ENCODE measurements around the gene TSPAN5. TPM values are rescaled to one million over a fixed set of nuclear protein-coding genes. Genes with fewer than 3 reads are reported as not detected.

Gene TSPAN5
- total RNA-seq, 1 experiment from 2014 or later = 18.5 TPM

DNA sequence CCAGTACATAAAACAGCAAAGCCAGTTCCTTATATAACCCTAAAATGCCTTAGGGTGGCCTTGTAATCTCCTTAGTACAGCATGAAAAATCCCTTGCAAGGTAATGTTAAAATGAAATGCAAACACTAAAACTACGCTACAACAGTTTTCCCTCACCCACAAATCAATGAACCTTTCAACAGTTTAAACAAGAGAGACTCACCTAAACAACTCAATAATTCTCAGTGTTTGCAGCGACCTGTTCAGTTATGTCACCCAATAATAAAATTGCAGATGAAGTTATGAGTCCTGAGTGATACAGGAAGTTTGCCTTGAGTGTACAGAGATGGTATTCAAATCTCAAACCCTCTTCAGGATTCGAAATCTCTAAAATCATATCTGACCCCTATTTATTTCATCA, 25.3 kb downstream of the TSPAN5 start:
- no peak for TF ChIP-seq CTCF (IDR thresholded peaks at IDR 0.05; ENCODE audit: unreplicated experiment)
- BruUV-seq (replicated peaks) = no TSS peak
- intact Hi-C loops (cut with micrococcal nuclease) = no loop called here
- Mint-ChIP-seq H3K4me3 (ENCODE audit: unreplicated experiment) (no peak overlapping the region), H3K4me1 (ENCODE audit: insufficient read depth, unreplicated experiment) (peaks cover 1% of the 10 kb centered on the region), H3K36me3 (ENCODE audit: insufficient read depth, unreplicated experiment) (no peaks in the 10 kb centered on the region), H3K27ac (ENCODE audit: low read depth, unreplicated experiment) (no peak overlapping the region), H3K9me3 (ENCODE audit: unreplicated experiment) (no peaks in the 10 kb centered on the region), H3K27me3 (ENCODE audit: insufficient read depth, unreplicated experiment) (no peaks in the 10 kb centered on the region)
- DNase-seq (ENCODE audit: unreplicated experiment) = no peak
- POLR2A ChIA-PET = no interaction called here
- CTCF ChIA-PET = no interaction called here

GRCh38 chr4:98632258-98632657, 26.2 kb downstream of the TSPAN5 start:
- ChIA-PET CTCF (no interaction called here), POLR2A (no interaction called here)
- Mint-ChIP-seq H3K4me3 (ENCODE audit: unreplicated experiment) (no peak overlapping the region), H3K9me3 (ENCODE audit: unreplicated experiment) (no peaks in the 10 kb centered on the region), H3K36me3 (ENCODE audit: insufficient read depth, unreplicated experiment) (no peaks in the 10 kb centered on the region), H3K4me1 (ENCODE audit: insufficient read depth, unreplicated experiment) (peaks cover 10% of the 10 kb centered on the region), H3K27ac (ENCODE audit: low read depth, unreplicated experiment) (no peak overlapping the region), H3K27me3 (ENCODE audit: insufficient read depth, unreplicated experiment) (no peaks in the 10 kb centered on the region)
- TF ChIP-seq CTCF (IDR thresholded peaks at IDR 0.05; ENCODE audit: unreplicated experiment) = no peak
- intact Hi-C loops (cut with micrococcal nuclease) = no loop called here
- no peak for DNase-seq (ENCODE audit: unreplicated experiment)
- no TSS peak for BruUV-seq (replicated peaks)

DNA sequence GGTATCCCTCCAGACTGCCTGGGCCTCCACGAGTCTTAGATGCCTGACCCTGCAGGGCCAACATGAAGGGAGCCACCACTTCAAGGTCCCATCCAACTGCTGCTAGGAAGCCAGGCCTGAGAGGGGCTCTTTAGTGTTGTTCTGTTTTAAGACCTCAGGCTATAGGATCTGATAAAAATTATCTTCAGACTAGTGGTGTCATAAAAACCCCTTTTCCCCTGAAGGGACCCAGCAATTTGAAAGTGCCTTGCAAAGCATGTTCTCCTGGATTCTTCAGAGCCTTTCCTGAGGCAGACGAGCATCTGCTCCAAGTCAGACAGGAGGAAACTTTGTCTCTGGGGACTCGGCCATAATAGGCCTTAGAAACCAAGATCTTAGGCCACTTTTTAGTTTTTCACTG, 26.9 kb downstream of the TSPAN5 start:
- H3K27ac Mint-ChIP-seq (ENCODE audit: low read depth, unreplicated experiment) = no peak overlapping the region
- H3K4me3 Mint-ChIP-seq (ENCODE audit: unreplicated experiment) = no peak overlapping the region

DNA sequence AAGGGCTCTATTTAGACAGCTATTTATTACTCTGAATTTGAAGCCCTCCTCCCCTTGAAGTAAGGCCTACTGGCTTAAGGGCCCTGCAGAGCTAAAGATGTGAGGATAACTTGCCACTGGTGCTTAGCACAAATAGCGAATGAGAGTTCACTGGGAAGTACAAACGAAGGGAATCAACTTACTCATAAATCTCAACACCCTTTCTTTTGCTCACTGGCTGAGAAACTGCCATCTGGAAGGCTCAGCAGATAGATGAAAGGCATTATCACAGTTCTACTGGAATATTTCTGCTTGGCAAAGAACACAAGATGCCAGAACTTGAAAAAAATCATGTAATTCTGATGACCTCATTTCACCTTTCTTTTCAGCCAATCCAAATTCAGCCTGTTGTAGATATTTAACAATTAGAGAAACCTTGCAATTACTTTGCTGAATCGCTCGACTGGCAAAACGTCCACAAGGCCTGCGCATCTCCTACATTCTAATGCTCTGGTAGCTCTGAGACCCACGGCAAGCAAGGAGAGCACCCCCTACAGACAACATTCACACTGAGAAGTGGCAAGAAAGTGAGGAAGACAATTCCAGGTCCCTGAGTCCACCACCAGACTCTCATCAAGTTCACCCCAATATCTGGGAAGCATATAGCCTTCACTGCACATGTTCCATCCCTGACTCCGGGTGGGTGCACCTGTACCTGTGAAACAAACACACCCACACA, 27.5 kb downstream of the TSPAN5 start:
- DNase-seq (ENCODE audit: unreplicated experiment) = no peak
- Mint-ChIP-seq H3K27ac (ENCODE audit: low read depth, unreplicated experiment) (no peak overlapping the region), H3K4me3 (ENCODE audit: unreplicated experiment) (no peak overlapping the region), H3K36me3 (ENCODE audit: insufficient read depth, unreplicated experiment) (no peaks in the 10 kb centered on the region), H3K9me3 (ENCODE audit: unreplicated experiment) (no peaks in the 10 kb centered on the region), H3K4me1 (ENCODE audit: insufficient read depth, unreplicated experiment) (peaks cover 24% of the 10 kb centered on the region), H3K27me3 (ENCODE audit: insufficient read depth, unreplicated experiment) (no peaks in the 10 kb centered on the region)
- intact Hi-C loops (cut with micrococcal nuclease) = no loop called here
- ChIA-PET CTCF (interaction anchor here (0.5 to 0.7 kb wide), 4 partner anchors 10 to 129 kb away, joined by 3 to 4 read pairs (median 3); no protein-coding TSS in a partner anchor), POLR2A (interaction anchor here (0.8 kb wide), 1 partner anchor 9 kb away, joined by 3 read pairs; no protein-coding TSS in a partner anchor)
- BruUV-seq (replicated peaks) = no TSS peak
- TF ChIP-seq CTCF (IDR thresholded peaks at IDR 0.05; ENCODE audit: unreplicated experiment) = no peak

More for the DNA sequence above, 26.9 kb downstream of the TSPAN5 start:
- H3K27me3 Mint-ChIP-seq (ENCODE audit: insufficient read depth, unreplicated experiment) = no peaks in the 10 kb centered on the region
- H3K36me3 Mint-ChIP-seq (ENCODE audit: insufficient read depth, unreplicated experiment) = no peaks in the 10 kb centered on the region
- H3K9me3 Mint-ChIP-seq (ENCODE audit: unreplicated experiment) = no peaks in the 10 kb centered on the region
- intact Hi-C loops (cut with micrococcal nuclease) = no loop called here
- POLR2A ChIA-PET = no interaction called here
- DNase-seq (ENCODE audit: unreplicated experiment) = no peak
- no TSS peak for BruUV-seq (replicated peaks)
- H3K4me1 Mint-ChIP-seq (ENCODE audit: insufficient read depth, unreplicated experiment) = peaks cover 18% of the 10 kb centered on the region
- CTCF ChIA-PET = interaction anchor here (0.7 kb wide), 1 partner anchor 130 kb away, joined by 3 read pairs; no protein-coding TSS in a partner anchor
- TF ChIP-seq CTCF (IDR thresholded peaks at IDR 0.05; ENCODE audit: unreplicated experiment) = no peak

All from MCF 10A (cell line).